AG09319 (cell line): Measurements from ENCODE around the gene NELL2.

Experiments
- DNase-seq: peaks from one replicate; pipeline ENCODE4 v3.0.0-alpha.2; 2010; ENCODE audit warnings: low read depth; ENCODE audit errors: extremely low read depth
- CTCF ChIP-seq: IDR thresholded peaks from 2 replicates; pipeline ENCODE4 v1.5.1; 2011; ENCODE audit warnings: low read depth, mild to moderate bottlenecking, inconsistent platforms, low read length, moderate library complexity

Gene NELL2

DNA sequence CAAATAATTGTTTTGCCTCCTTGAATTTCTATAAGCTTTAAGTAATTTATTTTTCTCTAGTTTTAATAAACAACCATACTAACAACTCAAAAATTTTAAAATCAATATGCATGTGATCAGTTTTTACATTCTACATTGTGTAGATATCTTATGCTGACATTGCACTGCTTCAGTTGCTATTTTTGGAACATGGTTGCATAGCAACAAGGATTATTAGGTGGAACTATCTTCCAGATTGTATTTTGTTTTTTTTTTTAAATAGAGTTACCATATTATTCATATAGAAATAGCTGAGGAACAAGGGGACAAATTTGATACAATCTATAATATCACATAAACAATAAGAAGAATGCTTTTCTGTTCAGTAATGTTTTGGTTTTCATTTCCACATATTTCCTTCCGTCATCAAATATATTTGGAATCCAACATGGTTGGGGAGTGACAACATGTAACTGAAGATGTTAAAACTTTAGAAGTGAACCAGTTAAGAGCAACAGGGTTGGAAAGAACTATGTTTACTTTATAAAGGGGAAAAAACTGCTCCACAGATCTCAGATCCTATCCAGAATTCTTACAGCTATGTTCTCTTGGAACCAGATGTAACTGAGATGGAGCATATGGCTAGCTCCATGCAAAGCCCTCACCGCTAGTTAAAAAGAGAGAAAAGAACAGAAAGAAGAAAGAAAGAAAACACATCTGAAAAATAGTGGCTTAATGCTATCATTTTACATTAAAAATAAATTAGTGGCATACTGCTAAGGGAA is 235.5 kb downstream of the NELL2 start:
- TF ChIP-seq CTCF, result no peak

GRCh38 chr12:44637875-44638274 is 238.2 kb downstream of the NELL2 start:
- DNase-seq, result no peak
- no peak for TF ChIP-seq CTCF

More for the DNA sequence above, 235.5 kb downstream of the NELL2 start:
- no peak for DNase-seq

GRCh38 chr12:44628180-44628579 is 247.9 kb downstream of the NELL2 start:
- DNase-seq, result no peak
- TF ChIP-seq CTCF, result no peak

DNA sequence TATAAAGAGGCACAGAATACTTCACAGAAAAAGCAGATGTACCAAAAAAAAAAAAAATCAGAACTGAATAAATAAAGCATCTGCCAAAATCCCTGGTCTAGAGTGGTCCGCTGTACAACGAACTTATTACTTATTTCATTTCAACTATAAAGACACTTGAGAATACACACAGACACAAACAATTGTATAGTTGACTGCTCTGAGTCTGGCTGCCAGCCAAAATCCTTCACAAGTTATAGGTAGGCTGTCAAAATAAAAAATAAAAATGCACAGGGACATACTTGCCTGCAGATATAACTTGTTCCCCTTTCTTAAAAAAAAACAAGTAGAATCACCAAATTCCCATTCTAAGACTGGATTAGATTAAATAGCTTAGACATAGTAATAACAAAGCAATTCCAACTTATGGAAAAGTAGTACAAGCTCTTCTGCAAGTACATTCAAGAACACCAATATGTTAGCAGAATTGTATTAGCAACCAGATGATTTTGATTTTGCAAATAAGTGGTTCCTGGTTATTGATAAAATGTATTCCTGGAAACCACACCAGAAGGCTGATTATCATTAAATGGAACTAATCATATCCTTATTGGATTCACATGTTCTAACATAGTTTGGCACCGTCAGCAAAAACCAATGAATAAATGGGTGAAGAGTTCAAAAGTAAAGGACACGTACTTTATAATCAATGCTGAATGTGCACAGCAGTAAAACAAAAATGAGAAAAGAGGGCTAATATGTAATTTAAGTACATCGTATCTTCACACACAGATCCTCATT is 248.5 kb downstream of the NELL2 start:
- TF ChIP-seq CTCF, result no peak
- DNase-seq, result no peak

DNA sequence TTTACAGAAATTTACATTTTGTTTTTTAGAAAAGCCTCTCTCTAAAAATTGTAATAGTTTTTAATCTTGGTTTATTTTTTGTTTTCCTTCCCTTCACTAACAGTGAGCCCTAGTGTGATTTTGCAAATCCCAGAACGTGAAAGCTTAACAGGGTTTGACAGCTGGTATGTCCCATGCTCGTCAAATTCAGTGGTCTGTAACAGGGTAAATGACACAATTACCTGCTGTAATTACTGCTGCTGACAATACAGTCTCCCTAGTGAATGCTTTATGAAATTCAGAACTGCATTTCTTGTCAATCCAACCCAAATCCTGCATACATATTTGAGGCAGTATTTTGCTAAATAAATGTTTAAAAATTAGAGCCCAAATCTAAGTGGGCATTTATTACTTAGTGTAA is 249.2 kb downstream of the NELL2 start:
- DNase-seq, result no peak
- TF ChIP-seq CTCF, result no peak

DNA sequence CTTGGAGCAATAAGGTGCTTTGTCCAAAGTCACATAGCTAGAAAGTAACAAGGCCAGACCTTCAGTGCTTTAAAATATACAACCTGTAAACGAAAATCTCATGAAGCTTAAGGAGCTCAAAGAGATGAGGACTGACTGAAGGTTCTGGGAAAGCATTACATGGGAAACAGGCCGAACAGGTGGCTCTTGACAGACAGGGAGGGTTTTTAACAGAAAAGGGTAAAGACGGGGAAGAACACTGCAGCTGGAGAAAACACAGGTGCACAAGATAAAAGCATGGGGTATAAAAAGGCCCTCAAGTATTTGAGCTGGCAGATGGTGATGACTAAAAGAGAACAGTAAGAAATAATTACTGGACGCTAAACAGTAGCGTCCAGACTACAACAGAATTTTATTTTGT is 257.2 kb downstream of the NELL2 start:
- no peak for DNase-seq
- no peak for TF ChIP-seq CTCF

DNA sequence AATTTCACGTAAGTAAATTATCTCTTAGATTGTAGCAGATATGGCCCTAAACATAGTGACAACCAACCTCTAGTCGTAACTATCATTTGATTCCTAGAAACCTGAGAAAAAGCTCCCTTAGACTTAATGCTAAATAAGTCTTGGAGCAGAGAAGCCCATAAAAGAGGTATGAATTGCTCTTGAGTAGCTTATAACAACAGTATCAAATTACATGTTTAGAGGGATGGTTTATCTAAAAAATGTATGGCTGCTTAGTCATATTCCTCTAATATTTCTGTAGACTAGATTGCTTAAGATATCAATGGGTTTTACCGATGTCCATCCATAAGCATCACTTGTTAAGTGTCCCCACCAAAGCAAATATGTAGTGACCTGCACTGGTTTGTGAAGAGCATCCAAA is 259.7 kb downstream of the NELL2 start:
- no peak for TF ChIP-seq CTCF

More for the DNA sequence above, 259.7 kb downstream of the NELL2 start:
- DNase-seq, result no peak
